GM19240 (cell line): ENCODE measurements around the gene MGST2.

Experiments
- DNase-seq: peaks from one replicate; pipeline ENCODE4 v3.0.0; 2011; ENCODE audit warnings: low spot score; ENCODE audit not compliant: insufficient read length

MGST2 gene

GRCh38 chr4:139704915-139705485 is 39.4 kb downstream of the MGST2 start:
- DNase-seq: no peak

- no peak for DNase-seq
Observed at GRCh38 chr4:139709660-139710059, 44.0 kb downstream of the MGST2 start.

GRCh38 chr4:139710073-139710472 is 44.5 kb downstream of the MGST2 start:
- DNase-seq: no peak

DNA sequence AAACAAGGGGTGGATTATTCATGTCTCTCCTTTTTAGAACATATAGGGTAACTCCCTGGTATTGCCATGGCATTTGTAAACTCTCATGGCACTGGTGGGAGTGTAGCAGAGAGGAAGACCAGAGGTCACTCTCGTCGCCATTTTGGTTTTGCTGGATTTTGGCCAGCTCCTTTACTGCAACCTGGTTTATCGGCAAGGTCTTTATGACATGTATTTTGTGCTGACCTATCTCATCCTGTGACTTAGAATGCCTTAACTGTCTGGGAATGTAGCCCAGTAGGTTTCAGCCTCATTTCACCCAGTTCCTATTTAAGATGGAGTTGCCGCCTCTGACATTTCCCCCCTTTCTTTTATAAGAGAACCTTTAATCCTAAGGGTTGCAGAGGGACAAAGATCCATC is 45.8 kb downstream of the MGST2 start:
- no peak for DNase-seq

- DNase-seq: no peak
Observed at GRCh38 chr4:139712882-139713281, 47.3 kb downstream of the MGST2 start.

- no peak for DNase-seq
Observed at GRCh38 chr4:139715746-139716391, 50.2 kb downstream of the MGST2 start.

GRCh38 chr4:139718358-139718757 is 52.7 kb downstream of the MGST2 start:
- no peak for DNase-seq

- DNase-seq: no peak
Observed at GRCh38 chr4:139718833-139719232, 53.2 kb downstream of the MGST2 start.

DNA sequence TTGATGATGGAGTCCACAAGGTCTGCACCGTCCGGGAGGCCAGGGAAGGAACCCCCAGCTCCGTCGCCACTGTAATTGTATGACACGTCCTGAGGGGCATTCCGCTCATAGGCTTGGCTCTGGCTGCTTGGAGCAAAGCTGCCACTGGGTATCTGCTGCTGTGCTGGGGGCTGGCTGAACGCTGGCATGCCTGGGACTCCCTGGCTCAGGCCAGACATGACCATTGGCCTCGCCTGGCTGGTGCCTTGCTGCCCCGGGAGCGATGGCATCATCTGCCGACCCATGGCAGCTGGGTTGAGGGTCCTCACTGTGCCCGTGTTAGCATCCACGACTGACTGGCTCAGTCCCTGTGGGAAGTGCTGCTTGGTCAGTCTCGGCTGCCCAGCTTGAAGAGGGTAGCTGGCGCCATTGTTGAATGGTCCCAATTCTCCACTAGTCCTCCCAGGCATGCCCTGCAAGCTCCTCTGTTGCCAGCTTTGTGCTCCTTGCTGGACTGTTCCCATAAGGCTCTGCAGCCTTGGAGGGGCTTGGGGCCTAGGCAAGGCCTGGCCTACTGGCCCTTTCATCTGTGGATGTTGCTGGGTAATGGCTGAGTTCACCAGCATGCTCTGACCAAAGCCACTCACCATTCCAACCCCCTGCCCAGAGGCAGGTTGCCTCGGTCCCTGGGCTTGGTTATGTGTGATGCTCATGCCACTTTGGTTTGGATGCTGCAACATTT is 53.9 kb downstream of the MGST2 start:
- DNase-seq: no peak

DNA sequence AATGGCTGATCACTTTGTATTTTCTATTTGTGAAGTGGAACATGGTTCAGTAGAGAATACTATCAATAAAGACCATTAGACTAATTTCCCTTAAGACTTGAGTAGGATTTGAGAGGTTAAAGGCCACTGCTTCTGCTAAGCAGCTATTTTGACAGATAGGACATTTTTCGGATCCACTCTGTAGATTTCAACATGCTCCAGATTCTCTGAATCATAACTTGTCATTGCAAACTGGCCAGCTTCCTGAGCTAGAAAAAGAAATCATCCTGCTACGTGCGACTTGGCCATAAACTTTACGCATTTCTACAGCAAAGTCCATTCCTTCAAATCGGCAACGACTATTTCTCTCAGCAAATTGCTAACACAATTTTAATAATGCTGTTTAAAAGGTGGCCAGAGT is 55.2 kb downstream of the MGST2 start:
- DNase-seq: no peak

- DNase-seq: no peak
Observed at GRCh38 chr4:139721789-139722188, 56.2 kb downstream of the MGST2 start.

GRCh38 chr4:139725236-139725635 is 59.6 kb downstream of the MGST2 start:
- DNase-seq: no peak

DNA sequence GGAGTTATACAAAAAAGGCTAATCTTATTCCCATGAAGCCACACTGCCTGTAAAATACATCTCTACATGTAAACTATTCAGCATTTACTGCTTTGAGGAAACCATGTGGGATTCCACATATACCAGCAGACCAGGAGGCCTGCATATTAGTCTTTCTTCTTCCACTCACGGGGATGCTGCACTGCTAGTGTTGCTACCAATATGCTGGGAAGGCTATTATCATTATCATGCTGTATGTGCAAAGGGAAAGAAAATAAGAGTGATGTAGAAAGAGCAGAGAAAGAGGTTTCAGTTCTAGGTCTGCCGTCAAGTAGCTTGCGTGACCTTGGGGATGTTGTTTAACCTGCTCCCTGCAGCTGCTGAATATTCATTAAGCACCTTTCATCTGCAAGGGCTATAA is 61.0 kb downstream of the MGST2 start:
- no peak for DNase-seq

DNA sequence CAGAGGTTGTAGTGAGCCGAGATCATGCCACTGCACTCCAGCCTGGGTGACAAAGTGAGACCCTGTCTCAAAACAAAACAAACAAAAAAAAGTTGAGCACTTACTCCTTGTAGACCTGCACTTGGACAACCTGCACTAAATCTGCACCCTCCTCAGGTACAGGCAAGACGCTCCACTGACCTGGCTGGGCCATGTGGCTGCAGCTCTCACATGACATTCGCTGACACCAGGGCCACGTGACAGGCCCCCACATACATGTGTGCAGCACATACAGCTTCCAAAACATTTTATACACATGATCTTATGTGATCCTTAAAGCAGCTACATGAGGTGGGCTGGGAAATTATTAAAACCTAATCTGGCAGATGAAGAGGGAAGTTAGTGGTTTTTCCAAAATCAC is 62.5 kb downstream of the MGST2 start:
- DNase-seq: no peak

DNA sequence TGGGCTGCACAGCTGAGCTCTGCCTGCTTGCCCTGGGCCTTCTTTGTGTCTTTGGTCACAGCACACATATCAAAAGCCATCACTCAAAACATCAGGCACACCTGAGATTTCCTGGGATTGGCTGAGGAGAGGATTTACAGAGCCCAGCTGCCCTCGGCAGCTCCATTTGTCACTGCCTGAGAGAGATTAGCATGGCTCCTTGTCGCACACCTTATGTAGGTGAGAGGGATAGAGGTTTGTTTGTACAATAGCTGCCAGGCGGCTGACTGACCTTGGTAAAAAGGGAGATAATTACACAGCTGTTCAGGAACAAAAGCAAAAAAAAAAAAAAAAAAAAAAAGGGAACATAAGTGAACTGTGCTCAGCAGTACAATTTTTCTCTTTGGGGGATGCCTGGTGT is 63.2 kb downstream of the MGST2 start:
- no peak for DNase-seq

DNA sequence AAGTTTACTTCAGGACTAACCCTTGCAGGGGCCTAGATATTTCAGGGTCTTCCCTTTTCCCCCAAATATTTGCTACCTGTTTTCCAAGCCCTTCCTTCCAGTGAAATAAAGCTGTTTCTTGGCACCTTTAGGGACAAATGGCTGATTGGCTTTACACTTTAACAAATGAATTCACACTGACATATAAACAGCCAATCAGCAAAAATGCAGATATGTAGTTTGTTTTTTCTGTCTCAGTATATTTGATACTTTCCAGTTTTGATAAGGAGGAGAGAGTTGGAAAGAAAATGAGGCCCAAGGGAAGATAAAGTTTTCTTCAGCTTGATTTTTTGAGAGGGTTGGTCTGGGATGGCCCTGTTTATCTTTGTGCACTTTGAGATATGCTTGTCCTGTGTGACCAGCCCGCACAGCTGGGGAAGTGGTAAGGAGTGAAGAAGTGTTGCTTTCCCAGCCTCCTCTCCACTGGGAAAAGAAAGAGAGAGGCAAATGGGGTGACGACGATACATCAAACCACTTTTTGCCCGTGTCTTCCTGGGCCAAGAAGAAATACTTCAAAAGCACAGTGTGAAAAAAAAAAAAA is 67.5 kb downstream of the MGST2 start:
- no peak for DNase-seq

GRCh38 chr4:139734201-139734874 is 68.7 kb downstream of the MGST2 start:
- no peak for DNase-seq

DNA sequence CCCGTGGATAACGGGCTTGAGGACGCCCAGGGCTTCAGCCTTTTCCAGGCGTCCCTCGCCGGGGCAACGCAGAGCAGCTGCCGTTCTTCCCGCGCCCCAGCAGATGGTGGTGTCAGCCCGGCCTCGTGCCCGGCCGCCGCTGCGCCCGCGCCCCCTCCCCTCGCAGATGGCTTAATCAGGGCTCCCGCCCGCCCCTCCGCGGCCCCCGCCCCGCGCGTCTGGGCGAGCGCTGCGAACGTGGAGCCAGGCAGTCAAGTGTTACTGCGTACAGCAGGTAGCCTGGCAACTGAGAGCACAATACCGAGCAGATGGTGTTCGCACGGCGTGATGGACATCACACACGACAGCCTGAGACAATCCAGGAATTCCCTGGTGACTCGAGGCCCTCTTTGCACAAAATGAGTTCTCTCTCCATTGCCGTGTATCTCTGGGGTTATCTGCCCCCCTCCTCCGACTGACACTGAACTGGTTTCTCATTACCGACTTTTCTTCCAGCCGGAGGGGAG is 69.3 kb downstream of the MGST2 start:
- peak; percentile 26 for DNase-seq

GRCh38 chr4:139735381-139736273 is 70.0 kb downstream of the MGST2 start:
- no peak for DNase-seq

DNA sequence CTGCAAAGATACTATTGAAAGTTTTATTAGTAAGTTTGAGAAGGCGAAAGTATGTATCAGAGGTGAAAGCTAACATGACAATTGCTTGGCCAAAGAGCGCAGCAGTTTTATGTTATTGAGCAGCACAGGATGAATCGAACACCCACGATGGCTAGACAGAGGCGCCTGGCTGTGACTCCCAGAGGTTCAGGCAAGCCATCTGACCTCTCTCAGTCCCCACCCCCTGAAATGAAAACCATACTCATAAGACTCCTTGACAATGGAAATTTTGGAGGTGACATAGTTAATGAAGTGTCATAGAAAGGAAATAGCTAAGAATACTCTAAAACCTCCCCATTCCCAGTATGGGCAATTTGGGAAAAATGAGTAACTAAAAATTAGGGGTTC is 70.6 kb downstream of the MGST2 start:
- DNase-seq: no peak

GRCh38 chr4:139736661-139737060 is 71.0 kb downstream of the MGST2 start:
- DNase-seq: no peak
